K562 (cell line): Measurements from ENCODE around the gene FITM1. TPM values are rescaled to one million over a fixed set of nuclear protein-coding genes. Genes with fewer than 3 reads are reported as not detected.

ENCODE experiments used
- BMI1 ChIP-seq: fragments of 150-350 bp; IDR thresholded peaks from 2 replicates; pipeline ENCODE4 v1.6.1; 2014; ENCODE audit warnings: low read length
- CREB1 ChIP-seq, 2 experiments: sonication (generic) in 1 of 2; formaldehyde crosslinking in 1 of 2; IDR thresholded peaks; 2 replicates each; pipeline versions ENCODE4 v1.6.1 to v1.8.0; 2012 to 2022; ENCODE audit warnings: inconsistent platforms in 1 of 2, mild to moderate bottlenecking in 1 of 2, missing genetic modification reagents in 1 of 2, moderate library complexity in 1 of 2
- ETV5 ChIP-seq: sonication (generic); formaldehyde crosslinking; IDR thresholded peaks from 2 replicates; pipeline ENCODE4 v1.4.0; 2020; ENCODE audit warnings: low read depth, mild to moderate bottlenecking, missing genetic modification reagents
- HMGN3 ChIP-seq: IDR thresholded peaks from 2 replicates; pipeline ENCODE4 v1.6.1; 2011; ENCODE audit warnings: borderline replicate concordance, low read depth, mild to moderate bottlenecking, mixed read lengths, low read length; ENCODE audit not compliant: insufficient read length; ENCODE audit errors: extremely low read depth
- KHSRP ChIP-seq: fragments of 450-650 bp; IDR thresholded peaks from 2 replicates; pipeline ENCODE4 v1.6.1; 2017
- KLF6 ChIP-seq: fragments of 250-450 bp; sonication (Bioruptor Pico); IDR thresholded peaks from 2 replicates; pipeline ENCODE4 v1.4.0; 2020; ENCODE audit warnings: mild to moderate bottlenecking, moderate library complexity, borderline replicate concordance
- MAFF ChIP-seq: IDR thresholded peaks from 2 replicates; pipeline ENCODE4 v1.6.1; 2012; ENCODE audit warnings: low read length, improper control_type of control experiment
- NFE2 ChIP-seq: IDR thresholded peaks from 2 replicates; pipeline ENCODE4 v1.6.1; 2014; ENCODE audit warnings: antibody characterized with exemption, low read depth
- RBM15 ChIP-seq: fragments of 200-400 bp; formaldehyde crosslinking; IDR thresholded peaks from 2 replicates; pipeline ENCODE4 v1.6.1; 2018; ENCODE audit warnings: mild to moderate bottlenecking, low read length, moderate library complexity; ENCODE audit not compliant: insufficient read depth
- RBM22 ChIP-seq: fragments of 200-400 bp; formaldehyde crosslinking; IDR thresholded peaks from 2 replicates; pipeline ENCODE4 v1.6.1; 2018; ENCODE audit warnings: low read length, low read depth; ENCODE audit not compliant: poor library complexity, severe bottlenecking
- SMAD4 ChIP-seq: fragments of 250-450 bp; sonication (Bioruptor Pico); conservative IDR thresholded peaks from 2 replicates; pipeline ENCODE4 v1.8.0; 2021; ENCODE audit warnings: inconsistent platforms, mild to moderate bottlenecking, moderate library complexity
- TBP ChIP-seq: optimal IDR thresholded peaks from 2 replicates; pipeline ENCODE3; 2011; ENCODE audit warnings: low read depth, low read length, improper control_type of control experiment
- TCFL5 ChIP-seq: fragments of 250-450 bp; sonication (Bioruptor Pico); conservative IDR thresholded peaks from 2 replicates; pipeline ENCODE4 v1.6.1; 2021; ENCODE audit warnings: mild to moderate bottlenecking, moderate library complexity, matching md5 sums
- TFAM ChIP-seq: fragments of 250-450 bp; sonication (Bioruptor Pico); conservative IDR thresholded peaks from 2 replicates; pipeline ENCODE4 v1.5.0; 2021; ENCODE audit warnings: mild to moderate bottlenecking, moderate library complexity
- ZNF717 ChIP-seq: fragments of 250-450 bp; sonication (Bioruptor Pico); IDR thresholded peaks from 2 replicates; pipeline ENCODE4 v1.5.0; 2021
- polyA plus RNA-seq, 8 experiments: library from polyadenylated mRNA; depleted of rRNA in 4 of 8; stranded (reverse) in 5 of 8; unstranded in 3 of 8; fragments of >200 nt; fragmentation: Nextera tagmentation in 2 of 8; fragmentation: Illumina TruSeq in 1 of 8; extraction: Ambion mirVana in 2 of 8; extraction: Trizol in 1 of 8; gene quantifications; 2 replicates each; pipeline versions ENCODE4 v1.2.1 to v1.2.3, GENCODE V29; 2011 to 2014; ENCODE audit warnings: inconsistent platforms in 1 of 8, missing spikeins in 1 of 8
- total RNA-seq, 7 experiments: library from RNA; depleted of rRNA in 6 of 7; stranded (reverse); fragments of >200 nt in 6 of 7; fragmentation: Illumina TruSeq in 2 of 7; extraction: Trizol in 2 of 7; gene quantifications; 2 replicates each; pipeline versions ENCODE4 v1.2.1 to v1.2.3, GENCODE V29; 2011 to 2021; ENCODE audit warnings: low replicate concordance in 1 of 7
- TF ChIP-seq, protein P1 (sequence below), 2 experiments: fragments of 450-650 bp; IDR thresholded peaks; 2 replicates each; pipeline ENCODE4 v1.6.1; 2016; ENCODE audit warnings: mild to moderate bottlenecking in 2 of 2, borderline replicate concordance in 1 of 2, low read depth in 1 of 2, moderate library complexity in 1 of 2
- TF ChIP-seq, protein P2 (sequence below): fragments of 250-450 bp; sonication (Bioruptor Pico); IDR thresholded peaks from 2 replicates; pipeline ENCODE4 v1.8.0; 2021; ENCODE audit warnings: moderate library complexity, mild to moderate bottlenecking, inconsistent platforms

The FITM1 gene
- total and polyA plus RNA-seq, 9 of the 15 experiments (the other 6 are each of a cell fraction or from before 2014, with no cell fraction given), result 0.09 to 0.20 TPM; not detected in 7

DNA sequence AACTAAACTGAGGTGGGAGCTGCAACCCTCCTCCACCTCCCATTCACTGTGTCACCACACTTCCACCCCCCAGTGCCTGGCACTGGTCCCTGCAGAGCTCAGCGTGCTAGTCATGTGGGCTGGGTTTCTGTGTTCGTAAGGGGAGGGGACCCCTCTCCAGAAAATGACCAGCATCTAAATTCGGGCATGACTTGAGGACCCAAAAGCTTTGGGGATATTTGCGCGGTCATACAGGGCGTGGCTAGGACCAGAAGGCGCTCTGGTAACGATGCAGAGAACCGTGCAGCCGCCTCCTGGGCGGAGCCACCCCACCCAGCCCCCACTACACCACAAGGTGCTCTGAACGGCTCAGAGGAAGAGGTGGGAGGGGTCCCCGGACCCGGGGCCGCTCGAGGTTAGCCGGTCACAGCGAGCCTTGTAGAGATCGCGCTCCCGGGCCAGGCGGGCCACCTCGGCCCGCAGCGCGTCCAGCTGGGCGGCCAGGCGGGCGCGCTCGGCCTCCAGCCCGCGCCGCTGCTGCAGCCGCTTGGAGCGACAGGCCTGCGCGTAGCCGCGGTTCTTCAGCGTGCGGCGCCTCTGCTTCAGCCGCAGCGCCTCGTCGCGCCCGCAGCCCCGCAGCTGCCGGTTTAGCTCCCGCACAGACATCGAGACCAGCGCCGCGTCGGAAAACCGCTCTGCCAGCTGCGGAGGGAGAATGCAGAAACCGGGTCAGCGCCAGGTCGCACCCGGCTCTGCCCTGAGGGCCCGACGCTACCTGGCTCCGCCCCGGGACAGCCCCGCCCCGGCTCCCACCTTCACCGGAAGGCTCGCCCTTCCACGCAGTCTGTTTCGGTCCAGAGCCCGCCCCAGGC lies 49.3 kb upstream of the FITM1 start (continued):
- TF ChIP-seq, protein P1, sequence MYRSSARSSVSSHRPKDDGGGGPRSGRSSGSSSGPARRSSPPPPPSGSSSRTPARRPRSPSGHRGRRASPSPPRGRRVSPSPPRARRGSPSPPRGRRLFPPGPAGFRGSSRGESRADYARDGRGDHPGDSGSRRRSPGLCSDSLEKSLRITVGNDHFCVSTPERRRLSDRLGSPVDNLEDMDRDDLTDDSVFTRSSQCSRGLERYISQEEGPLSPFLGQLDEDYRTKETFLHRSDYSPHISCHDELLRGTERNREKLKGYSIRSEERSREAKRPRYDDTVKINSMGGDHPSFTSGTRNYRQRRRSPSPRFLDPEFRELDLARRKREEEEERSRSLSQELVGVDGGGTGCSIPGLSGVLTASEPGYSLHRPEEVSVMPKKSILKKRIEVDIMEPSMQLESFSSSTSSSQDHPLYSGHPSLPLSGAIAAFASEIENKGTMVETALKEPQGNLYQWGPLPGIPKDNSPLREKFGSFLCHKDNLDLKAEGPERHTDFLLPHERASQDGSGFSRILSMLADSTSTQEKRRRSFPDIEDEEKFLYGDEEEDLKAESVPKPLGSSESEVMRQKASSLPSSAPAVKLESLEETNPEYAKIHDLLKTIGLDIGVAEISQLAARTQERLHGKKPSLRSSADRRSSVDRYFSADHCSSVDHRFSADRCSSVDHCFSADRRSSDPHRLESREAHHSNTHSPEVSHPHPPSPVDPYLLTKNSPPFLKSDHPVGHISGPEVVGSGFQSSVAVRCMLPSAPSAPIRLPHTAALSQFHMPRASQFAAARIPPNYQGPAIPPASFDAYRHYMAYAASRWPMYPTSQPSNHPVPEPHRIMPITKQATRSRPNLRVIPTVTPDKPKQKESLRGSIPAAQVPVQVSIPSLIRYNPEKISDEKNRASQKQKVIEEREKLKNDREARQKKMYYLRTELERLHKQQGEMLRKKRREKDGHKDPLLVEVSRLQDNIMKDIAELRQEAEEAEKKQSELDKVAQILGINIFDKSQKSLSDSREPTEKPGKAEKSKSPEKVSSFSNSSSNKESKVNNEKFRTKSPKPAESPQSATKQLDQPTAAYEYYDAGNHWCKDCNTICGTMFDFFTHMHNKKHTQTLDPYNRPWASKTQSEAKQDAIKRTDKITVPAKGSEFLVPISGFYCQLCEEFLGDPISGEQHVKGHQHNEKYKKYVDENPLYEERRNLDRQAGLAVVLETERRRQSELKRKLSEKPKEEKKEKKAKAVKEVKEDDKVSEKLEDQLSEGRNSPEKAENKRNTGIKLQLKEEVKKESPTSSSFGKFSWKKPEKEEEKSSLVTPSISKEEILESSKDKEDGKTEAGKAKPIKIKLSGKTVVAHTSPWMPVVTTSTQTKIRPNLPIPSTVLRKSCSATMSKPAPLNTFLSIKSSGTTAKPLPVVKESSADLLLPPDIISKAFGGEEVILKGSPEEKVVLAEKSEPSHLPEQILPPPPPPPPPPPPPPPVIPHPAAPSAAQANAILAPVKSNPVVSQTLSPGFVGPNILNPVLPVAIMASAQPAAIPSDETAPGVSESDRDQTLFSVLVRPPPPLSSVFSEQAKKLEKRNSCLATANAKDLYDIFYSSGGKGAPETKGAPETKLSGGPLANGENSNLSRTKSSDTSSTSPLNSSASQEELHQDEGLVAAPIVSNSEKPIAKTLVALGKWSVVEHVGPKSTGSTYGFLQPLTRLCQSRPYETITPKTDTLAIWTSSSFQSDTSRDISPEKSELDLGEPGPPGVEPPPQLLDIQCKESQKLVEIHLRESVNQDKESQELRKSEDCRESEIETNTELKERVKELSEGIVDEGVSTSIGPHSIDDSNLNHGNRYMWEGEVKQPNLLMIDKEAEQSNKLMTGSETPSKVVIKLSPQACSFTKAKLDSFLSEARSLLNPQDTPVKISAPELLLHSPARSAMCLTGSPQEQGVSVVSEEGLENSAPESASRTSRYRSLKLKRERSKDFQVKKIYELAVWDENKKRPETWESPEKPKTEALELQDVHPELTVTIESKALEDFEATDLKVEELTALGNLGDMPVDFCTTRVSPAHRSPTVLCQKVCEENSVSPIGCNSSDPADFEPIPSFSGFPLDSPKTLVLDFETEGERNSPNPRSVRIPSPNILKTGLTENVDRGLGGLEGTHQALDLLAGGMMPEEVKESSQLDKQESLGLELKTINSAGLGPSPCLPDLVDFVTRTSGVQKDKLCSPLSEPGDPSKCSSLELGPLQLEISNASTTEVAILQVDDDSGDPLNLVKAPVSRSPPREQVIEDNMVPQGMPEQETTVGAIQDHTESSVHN (IDR thresholded peaks at IDR 0.05; ENCODE audit: borderline replicate concordance in 1 of 2, low read depth in 1 of 2), result no peak
- TF ChIP-seq RBM22, result no peak
- 0 out of 2 replicates have a peak, but pooled peaks have one; percentile 10 for TF ChIP-seq MAFF
- peak; percentile 72 for TF ChIP-seq NFE2
- TF ChIP-seq TFAM (CRISPR knock-in tag), result no peak
- no peak for TF ChIP-seq BMI1
- TF ChIP-seq ETV5 (CRISPR knock-in tag), result no peak
- TF ChIP-seq KLF6 (CRISPR knock-in tag), result no peak
- TF ChIP-seq TBP, result peak; percentile 29
- no peak for TF ChIP-seq KHSRP
- TF ChIP-seq ZNF717 (CRISPR knock-in tag), result no peak
- peak; percentile 69 for TF ChIP-seq HMGN3
- TF ChIP-seq TCFL5 (CRISPR knock-in tag), result no peak
- TF ChIP-seq CREB1 (IDR thresholded peaks at IDR 0.05), result no peak
- 0 out of 2 replicates have a peak, but pooled peaks have one; percentile 15 for TF ChIP-seq CREB1 (CRISPR knock-in tag; IDR thresholded peaks at IDR 0.05)
- TF ChIP-seq, protein P2, sequence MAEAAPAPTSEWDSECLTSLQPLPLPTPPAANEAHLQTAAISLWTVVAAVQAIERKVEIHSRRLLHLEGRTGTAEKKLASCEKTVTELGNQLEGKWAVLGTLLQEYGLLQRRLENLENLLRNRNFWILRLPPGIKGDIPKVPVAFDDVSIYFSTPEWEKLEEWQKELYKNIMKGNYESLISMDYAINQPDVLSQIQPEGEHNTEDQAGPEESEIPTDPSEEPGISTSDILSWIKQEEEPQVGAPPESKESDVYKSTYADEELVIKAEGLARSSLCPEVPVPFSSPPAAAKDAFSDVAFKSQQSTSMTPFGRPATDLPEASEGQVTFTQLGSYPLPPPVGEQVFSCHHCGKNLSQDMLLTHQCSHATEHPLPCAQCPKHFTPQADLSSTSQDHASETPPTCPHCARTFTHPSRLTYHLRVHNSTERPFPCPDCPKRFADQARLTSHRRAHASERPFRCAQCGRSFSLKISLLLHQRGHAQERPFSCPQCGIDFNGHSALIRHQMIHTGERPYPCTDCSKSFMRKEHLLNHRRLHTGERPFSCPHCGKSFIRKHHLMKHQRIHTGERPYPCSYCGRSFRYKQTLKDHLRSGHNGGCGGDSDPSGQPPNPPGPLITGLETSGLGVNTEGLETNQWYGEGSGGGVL (CRISPR knock-in tag), result no peak
- TF ChIP-seq SMAD4 (CRISPR knock-in tag), result peak; percentile 4; the same call in 1 of the 2 replicates
- no peak for TF ChIP-seq RBM15
